GM21825 (cell line): ENCODE measurements around the gene SEC14L5.
"Not testable (repeated sequence)": the region's sequence is repeated elsewhere in the genome, so short reads cannot be mapped to it uniquely, and the experiment has no call there.

Source experiments
- ATAC-seq: cut with Tn5 transposase; IDR thresholded peaks from one replicate; pipeline ENCODE4 v1.9.1; 2021; ENCODE audit warnings: mild to moderate bottlenecking, moderate library complexity; ENCODE audit not compliant: unreplicated experiment

The SEC14L5 gene

DNA sequence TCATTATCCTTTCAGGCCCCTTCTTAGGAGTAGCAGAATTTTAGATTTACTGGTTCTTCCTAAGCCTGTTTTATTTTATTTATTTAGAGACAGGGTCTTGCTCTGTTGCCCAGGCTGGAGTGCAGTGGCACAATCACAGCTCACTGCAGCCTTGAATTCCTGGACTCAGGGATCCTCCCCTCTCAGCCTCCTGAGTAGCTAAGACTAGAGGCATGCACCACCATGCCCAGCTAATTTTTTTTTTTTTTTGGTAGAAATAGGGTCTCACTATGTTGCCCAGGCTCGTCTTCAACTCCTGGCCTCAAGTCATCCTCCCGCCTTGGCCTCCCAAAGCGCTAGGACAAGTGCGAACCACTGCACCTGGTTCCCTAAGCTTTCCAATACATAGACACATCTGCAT is 28.5 kb upstream of the SEC14L5 start:
- not testable (repeated sequence) for ATAC-seq

- ATAC-seq = no peak
These were observed 26.7 kb upstream of the SEC14L5 start for GRCh38 chr16:4931381-4931780.

DNA sequence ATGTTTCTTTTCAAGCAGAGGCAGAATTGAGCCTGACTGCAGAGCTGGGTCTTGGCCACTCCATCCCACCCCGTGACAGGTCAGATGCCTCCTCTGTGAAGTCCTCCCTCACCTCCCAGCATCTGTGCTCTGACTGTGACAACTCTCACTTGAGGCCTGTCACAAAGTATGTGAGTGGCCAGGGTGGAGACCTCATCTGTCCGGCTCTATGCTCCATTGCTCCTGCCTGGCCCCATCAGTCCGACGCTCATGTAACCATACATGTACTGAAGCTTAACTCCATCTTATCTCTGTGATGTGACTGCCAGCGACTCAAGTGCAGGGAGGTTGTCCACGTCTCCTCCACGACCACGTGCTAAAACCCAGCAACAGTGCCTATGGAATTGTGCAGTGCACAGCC is 24.7 kb upstream of the SEC14L5 start:
- ATAC-seq = no peak

DNA sequence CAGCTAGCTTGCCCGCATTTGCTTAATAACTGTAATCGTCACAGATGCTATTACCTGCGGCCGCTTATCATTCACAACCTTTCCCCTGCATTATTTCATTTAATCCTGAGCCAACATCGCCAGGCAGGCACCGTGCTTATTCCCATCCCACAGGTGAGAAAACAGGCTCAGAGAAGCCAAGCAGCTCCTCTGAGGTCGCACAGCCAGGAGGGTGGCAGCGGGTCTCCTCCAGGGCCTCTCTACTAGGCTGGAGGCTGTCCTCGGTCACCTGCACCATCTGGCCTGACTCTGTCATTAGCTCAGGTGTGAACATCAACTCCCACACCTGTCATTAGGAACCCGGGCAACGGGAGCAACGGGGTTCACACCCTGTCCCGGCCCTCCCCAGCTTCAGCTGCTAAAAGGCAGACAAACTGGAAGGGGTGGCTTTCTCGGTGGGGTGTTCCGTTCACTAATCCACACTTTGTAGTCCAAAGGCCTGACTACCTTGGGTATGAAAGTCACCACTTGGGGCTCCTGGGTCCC is 24.2 kb upstream of the SEC14L5 start:
- ATAC-seq = no peak

DNA sequence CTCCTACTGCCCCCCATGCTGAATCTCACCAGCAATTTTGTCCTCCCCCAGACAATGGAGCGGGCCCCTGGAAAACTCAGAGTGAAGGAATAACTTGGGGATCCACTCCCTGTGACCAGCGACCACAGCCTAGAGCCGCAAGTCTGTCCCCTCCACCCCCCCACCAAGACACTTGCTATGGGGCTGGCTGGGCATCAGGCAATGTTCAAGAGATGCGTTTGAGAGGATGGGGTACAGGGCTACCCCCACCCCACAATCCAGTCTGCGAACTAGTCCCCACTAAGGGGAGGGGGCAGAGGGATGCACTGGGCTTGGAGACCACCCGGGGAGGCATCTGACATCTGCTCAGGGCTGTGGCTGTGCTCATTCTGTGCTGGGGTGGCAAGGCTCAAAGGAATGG is 23.5 kb upstream of the SEC14L5 start:
- no peak for ATAC-seq

DNA sequence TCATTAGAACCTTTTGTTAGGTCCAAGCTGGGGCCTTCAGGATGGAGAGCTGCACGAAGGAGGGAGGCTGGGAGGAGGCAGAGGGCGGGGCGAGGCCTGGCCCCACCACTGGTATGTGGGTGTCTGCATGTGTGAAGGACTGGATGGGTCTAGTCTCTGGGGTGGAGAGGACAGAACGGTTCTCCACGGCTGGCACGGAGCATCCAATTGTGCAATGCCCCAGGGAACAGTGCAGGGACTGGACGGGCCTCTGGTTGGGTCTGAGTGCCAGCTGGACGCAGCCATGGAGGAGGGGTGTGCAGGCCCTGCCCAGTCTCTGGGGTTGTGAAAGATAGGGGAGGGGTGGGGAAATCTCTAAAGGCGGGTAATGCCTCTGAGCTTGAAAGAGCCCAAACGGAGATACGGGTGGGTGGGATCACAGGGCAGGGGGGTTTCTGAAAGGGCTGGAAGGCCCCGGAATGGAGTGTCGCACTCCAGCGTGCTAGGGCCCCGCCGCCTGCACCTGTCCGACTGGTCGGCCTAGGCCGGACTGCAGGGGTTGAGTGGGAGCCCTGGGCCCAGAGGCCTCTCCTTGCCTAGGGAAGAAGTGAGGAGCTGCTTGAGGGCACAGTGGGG is 22.8 kb upstream of the SEC14L5 start:
- ATAC-seq = no peak

GRCh38 chr16:4936181-4936990 is 21.7 kb upstream of the SEC14L5 start:
- no peak for ATAC-seq

DNA sequence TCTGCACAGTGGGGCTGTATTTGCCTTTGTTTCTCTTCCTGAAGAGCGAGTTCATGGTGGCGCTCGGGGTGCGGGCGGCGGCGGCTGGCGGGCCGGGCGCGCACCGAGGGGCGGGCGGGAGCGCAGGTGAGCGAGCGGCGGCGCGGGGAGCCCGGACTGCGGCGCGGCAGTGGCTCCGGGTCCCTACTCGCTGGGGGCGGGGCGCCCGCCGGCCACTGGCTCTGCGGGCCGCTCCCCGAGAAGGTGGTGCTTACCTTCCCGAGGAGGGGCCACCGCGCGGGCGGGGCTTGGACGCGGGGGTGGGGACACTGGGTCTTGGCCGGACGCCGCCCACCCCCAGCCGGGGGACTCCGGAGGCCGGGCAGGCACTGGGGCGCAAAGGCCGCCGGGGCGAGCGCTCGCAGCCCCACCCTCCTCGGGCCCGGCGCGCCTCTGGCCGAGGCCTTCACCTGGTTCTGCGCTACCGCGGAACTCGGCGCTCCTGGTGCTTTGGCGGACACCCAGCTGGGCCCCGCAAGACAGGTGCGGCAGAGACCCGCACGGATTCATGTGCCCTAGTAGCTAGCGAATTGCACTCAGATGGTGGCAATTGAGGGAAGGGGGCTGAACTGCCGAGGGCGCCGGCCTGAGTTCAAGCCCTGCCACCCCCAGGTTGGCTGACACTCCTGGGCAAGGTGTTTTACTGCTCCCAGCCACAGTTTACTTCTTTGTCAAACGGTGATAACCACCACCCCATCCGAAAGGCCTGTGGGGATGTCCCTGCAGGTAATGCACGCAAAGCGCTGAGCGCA is 20.9 kb upstream of the SEC14L5 start, which contains the start of gene PPL:
Gene PPL (minus strand): TSS at position 158 of the 791 bp plus-strand sequence. CDS start 103 bp downstream, at position 55.
- no peak for ATAC-seq

DNA sequence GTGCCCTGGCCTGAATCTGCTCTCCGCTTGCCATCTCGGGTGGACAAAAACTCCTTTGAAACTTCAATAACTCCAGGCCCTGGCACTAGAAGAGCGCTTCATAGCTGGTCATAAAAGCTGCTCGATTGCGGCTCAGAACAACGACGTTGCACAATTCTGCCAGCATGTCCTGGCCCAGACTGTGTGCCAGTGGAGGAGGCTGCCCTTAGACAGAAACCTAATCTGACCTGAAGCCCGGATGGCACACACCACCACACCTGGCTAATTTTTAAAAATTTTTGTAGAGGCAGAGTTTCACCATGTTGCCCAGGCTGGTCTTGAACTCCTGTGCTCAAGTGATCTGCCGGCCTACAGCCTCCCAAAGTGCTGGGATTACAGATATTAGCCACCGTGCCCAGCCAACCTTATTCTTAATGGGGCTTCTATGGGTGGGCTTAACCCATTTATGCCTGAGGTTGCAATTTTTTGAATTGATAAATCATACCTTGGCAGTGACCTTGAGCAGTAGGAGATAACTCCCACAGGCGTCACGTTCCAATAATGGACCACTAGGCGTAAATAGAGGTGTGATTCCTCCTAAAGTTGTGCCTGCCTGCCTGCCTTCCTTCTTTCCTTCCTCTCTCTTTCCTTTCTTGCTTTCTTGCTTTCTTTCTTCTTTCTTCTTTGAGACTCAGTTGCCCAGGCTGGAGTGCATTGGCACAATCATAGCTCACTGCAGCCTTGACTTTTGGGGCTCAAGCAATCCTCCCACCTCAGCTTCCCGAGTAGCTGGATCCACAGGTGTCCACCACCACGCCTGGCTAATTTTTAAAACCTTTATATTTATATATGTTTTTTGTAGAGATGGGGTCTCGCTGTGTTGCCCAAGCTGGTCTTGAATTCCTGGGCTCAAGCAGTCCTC is 20.1 kb upstream of the SEC14L5 start:
- ATAC-seq = no peak

DNA sequence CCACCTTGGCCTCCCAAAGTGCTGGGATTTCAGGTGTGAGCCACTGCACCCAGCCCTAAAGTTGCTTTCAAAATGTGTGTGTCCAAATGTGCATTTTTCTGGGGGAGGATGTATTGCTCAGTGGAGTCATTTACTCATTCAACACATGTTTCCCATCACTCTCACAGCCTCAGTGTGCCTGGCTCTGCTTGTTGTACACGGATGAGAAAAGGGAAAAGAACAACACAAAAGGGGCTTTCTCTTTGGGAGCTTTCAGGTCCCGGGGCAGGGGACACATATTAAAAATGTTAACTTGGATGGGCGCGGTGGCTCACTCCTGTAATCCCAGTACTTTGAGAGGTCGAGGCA is 19.5 kb upstream of the SEC14L5 start:
- ATAC-seq = no peak

- no peak for ATAC-seq
These were observed 17.4 kb upstream of the SEC14L5 start for GRCh38 chr16:4940719-4941118.

DNA sequence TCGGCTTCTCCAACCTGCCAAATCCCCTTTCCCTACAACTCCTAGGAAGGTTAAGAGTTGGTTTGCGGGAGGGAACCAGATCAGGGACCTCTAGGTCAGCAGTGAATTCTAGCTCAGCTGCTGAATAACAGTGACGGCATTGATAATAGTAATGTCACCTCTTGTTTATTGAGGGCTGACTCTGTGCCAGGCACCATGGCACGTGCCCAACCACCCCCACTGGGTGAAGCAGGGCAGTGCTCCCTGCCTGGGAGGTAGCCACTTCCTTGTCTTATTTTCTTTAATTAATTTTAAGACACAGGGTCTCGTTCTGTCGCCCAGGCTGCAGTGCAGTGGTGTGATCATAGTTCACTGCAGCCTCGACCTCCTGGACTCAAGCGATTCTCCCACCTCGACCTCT is 15.6 kb upstream of the SEC14L5 start:
- no peak for ATAC-seq

GRCh38 chr16:4944333-4945281 is 13.5 kb upstream of the SEC14L5 start:
- no peak for ATAC-seq

DNA sequence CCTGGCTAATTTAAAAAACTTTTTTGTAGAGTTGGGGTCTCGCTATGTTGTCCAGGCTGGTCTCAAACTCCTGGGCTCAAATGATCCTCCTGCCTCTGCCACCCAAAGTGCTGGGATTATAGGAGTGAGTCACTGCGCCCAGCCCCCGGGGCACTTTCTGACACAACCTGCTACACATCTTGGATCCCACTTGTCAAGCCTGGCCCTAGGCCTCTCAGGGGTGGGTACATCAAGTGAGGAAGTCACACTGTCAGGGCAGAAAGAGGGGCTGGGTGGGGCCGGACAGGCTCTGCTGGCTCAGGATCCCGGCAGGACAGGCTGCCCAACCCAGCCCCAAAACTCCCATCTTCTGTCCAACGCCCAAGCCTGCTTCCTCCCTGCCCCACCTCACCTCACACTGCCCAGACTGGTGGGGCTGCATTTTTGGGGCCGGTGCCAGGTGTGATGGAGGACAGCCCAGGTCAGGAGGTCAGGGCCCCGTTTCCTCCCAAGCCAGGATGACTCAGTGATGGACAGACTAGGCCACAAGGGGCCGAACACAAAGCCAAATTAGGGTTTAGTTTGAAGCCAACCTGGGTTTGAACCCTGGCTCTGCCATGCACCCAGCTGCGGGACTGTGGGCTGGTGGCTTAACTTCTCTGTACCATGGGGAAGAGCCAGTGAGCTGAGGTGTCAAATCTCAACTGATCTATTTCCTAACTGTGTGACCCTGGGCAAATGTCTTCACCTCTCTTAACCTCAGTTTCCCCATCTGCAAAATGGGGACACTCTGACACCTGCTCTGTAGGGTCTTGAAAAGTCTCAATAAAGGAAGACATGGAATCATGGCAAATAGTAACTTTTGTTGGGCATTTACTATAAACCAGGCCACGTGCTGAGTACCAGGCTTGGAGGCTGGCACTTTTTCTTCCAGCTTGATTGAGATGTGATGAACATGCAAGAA is 12.3 kb upstream of the SEC14L5 start:
- ATAC-seq = no peak

DNA sequence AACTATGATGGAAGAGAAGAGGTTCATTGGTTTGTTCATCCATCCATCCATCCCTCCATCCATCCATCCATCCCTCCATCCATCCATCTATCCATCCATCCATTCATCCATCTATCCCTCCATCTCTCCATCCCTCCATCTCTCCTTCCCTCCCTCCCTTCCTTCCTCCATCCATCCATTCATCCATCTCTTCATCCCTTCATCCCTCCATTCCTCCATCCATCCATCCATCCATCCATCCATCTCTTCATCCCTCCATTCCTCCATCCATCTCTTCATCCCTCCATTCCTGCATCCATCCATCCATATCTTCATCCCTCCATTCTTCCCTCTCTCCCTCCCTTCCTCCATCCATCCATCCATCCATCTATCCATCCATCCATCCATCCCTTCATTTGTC is 11.2 kb upstream of the SEC14L5 start:
- no peak for ATAC-seq

DNA sequence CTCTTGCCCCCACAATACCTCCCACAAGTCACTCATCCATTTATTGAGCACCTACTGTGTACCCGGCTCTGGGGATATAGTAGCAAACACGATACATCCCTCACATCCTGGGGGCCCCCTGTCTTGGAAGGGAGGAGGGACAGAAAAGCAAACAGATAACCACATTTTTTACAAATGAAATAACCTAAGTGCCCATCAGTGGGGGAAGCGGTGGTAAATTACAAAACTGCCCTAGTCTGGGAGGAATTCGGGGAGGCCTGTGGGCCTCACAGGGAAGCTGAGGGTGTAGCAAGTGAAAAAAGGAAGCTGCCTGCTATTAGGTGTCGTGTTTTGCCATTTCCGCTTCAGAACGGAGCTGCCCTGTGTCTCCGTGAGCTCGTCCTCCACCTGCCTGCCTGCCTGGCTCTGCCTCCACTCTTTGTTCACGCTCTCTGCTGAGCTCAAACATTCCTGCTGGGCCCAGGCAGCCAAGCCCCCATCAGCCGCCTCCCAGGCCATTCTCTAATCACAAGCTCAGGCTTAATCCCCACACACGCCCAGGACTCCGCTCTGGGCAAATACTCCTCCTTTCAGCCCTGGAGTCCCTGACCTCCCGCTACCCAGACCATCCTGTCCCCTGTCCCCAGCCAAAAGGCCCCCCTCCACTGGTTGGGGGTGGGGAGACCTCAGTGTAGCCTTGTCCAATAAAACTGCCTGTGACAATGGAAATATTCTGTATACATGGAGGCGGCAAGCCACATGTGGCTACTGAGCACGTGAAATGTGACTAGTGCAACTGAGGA is 10.2 kb upstream of the SEC14L5 start:
- ATAC-seq = no peak

GRCh38 chr16:4948903-4949766 is 9.0 kb upstream of the SEC14L5 start:
- no peak for ATAC-seq
